AG10803 (cell line): ENCODE results near the gene SLC35B2.

Experiments
- DNase-seq: peaks from one replicate; pipeline ENCODE4 v3.0.0; 2010; ENCODE audit warnings: low read depth
- H3K4me3 ChIP-seq: 2 replicates; pipeline ENCODE4 v1.5.1; 2011; ENCODE audit warnings: mild to moderate bottlenecking, low read length, control low read depth
- TF ChIP-seq, protein P1 (sequence below): conservative IDR thresholded peaks from 2 replicates; pipeline ENCODE4 v1.5.1; 2011; ENCODE audit warnings: mild to moderate bottlenecking, low read length, control low read depth, inconsistent platforms

SLC35B2 gene

GRCh38 chr6:44267252-44267651 lies 9.9 kb upstream of the SLC35B2 start:
- TF ChIP-seq, protein P1, sequence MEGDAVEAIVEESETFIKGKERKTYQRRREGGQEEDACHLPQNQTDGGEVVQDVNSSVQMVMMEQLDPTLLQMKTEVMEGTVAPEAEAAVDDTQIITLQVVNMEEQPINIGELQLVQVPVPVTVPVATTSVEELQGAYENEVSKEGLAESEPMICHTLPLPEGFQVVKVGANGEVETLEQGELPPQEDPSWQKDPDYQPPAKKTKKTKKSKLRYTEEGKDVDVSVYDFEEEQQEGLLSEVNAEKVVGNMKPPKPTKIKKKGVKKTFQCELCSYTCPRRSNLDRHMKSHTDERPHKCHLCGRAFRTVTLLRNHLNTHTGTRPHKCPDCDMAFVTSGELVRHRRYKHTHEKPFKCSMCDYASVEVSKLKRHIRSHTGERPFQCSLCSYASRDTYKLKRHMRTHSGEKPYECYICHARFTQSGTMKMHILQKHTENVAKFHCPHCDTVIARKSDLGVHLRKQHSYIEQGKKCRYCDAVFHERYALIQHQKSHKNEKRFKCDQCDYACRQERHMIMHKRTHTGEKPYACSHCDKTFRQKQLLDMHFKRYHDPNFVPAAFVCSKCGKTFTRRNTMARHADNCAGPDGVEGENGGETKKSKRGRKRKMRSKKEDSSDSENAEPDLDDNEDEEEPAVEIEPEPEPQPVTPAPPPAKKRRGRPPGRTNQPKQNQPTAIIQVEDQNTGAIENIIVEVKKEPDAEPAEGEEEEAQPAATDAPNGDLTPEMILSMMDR, result no peak
- no peak overlapping the region for H3K4me3 ChIP-seq
- DNase-seq, result no peak

GRCh38 chr6:44266347-44266746 lies 9.0 kb upstream of the SLC35B2 start:
- H3K4me3 ChIP-seq, result no peak overlapping the region
- TF ChIP-seq, protein P1, result no peak
- DNase-seq, result no peak

DNA sequence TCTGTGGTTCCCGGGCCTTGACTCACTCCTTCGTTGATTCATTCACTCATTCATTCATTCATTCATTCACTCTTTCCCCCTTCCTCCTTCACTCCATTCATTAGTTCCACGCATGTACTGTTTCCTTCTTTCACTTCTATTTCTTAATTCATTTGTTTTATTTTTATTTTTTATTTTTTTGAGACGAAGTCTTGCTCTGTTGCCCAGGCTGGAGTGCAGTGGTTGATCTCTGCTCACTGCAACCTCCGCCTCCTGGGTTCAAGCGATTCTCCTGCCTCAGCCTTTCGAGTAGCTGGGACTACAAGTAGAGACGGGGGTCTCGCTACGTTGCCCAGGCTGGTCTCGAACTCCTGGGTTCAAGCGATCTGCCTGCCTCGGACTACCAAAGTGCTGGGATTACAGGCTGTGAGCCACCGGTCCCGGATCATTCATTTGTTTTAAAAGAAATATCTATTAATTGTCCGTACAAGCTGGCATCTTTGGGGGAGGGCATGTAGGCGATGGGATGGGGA lies 8.4 kb upstream of the SLC35B2 start:
- peak overlapping the region; percentile 36; the same call in 1 of the 2 replicates for H3K4me3 ChIP-seq
- TF ChIP-seq, protein P1, result no peak
- no peak for DNase-seq

GRCh38 chr6:44265007-44265721 lies 7.8 kb upstream of the SLC35B2 start, which contains the start of gene NFKBIE:
Gene NFKBIE (minus strand): TSS chr6:44265551. CDS start chr6:44265346, 205 bp downstream.
- peak; percentile 82 for DNase-seq
- TF ChIP-seq, protein P1, result peak; percentile 23
- peak within 1 kb of the TSS; percentile 82 for H3K4me3 ChIP-seq

- TF ChIP-seq, protein P1, result no peak
- no peak for DNase-seq
- H3K4me3 ChIP-seq, result peak overlapping the region; percentile 82
Observed at GRCh38 chr6:44264154-44265006, 7.1 kb upstream of the SLC35B2 start.

GRCh38 chr6:44263354-44264100 lies 6.2 kb upstream of the SLC35B2 start:
- no peak for DNase-seq
- TF ChIP-seq, protein P1, result no peak
- H3K4me3 ChIP-seq, result peak overlapping the region; percentile 82
